ENCODE results near the gene PPP1CA.

PPP1CA gene

GRCh38 chr11:67355794-67356386 is 45.8 kb downstream of the PPP1CA start:
- FAIRE-seq (no peak), DNase-seq (ENCODE audit: extremely low spot score, insufficient read length, low read depth) (no peak)

- no peak for FAIRE-seq
- no peak for DNase-seq (ENCODE audit: extremely low spot score, insufficient read length, low read depth)
These were observed 46.5 kb downstream of the PPP1CA start for GRCh38 chr11:67355023-67355793.

GRCh38 chr11:67354075-67355022 is 47.3 kb downstream of the PPP1CA start:
- peak; percentile 33 for FAIRE-seq
- DNase-seq (ENCODE audit: extremely low spot score, insufficient read length, low read depth) = no peak

GRCh38 chr11:67353317-67354074 is 48.2 kb downstream of the PPP1CA start, which contains the start of gene POLD4:
Gene POLD4 (minus strand): TSS chr11:67353546. CDS start chr11:67353399, 147 bp downstream.
- DNase-seq (ENCODE audit: extremely low spot score, insufficient read length, low read depth) (peak; percentile 96), FAIRE-seq (peak; percentile 87)

- FAIRE-seq = no peak
- DNase-seq (ENCODE audit: extremely low spot score, insufficient read length, low read depth) = no peak
These were observed 48.9 kb downstream of the PPP1CA start for GRCh38 chr11:67352546-67353316.

GRCh38 chr11:67351275-67352005 is 50.2 kb downstream of the PPP1CA start:
- peak; percentile 78 for FAIRE-seq

GRCh38 chr11:67349928-67350465 is 51.7 kb downstream of the PPP1CA start:
- no peak for FAIRE-seq

More at GRCh38 chr11:67351275-67352005, 50.2 kb downstream of the PPP1CA start:
- DNase-seq (ENCODE audit: extremely low spot score, insufficient read length, low read depth) = no peak

GRCh38 chr11:67349457-67349856 is 52.2 kb downstream of the PPP1CA start:
- DNase-seq (ENCODE audit: extremely low spot score, insufficient read length, low read depth) = no peak
- FAIRE-seq = no peak

More at GRCh38 chr11:67349928-67350465, 51.7 kb downstream of the PPP1CA start:
- DNase-seq (ENCODE audit: extremely low spot score, insufficient read length, low read depth) = no peak

- no peak for DNase-seq (ENCODE audit: extremely low spot score, insufficient read length, low read depth)
- no peak for FAIRE-seq
These were observed 52.6 kb downstream of the PPP1CA start for GRCh38 chr11:67349036-67349435.

Data from GM18507 (cell line).